AG04449 (cell line): Measurements from ENCODE around the gene COBL.
A peak's percentile ranks its signal among the peaks of the same experiment; 100 is the strongest.

Experiments used
- CTCF ChIA-PET: fragments of 350-600 bp; formaldehyde crosslinking; extraction: SDS; loops from one replicate; lab custom pipeline; 2021; ENCODE audit warnings: antibody characterized with exemption; lab: Yijun Ruan, JAX
- POLR2A ChIA-PET: fragments of 400-600, 350-600 bp; formaldehyde crosslinking; extraction: SDS; loops from one replicate; lab custom pipeline; 2020; ENCODE audit warnings: antibody characterized with exemption, inconsistent platforms; lab: Yijun Ruan, JAX
- DNase-seq: peaks from one replicate; pipeline ENCODE4 v3.0.0-alpha.2; 2010; ENCODE audit warnings: low read depth, low spot score
- H3K4me3 ChIP-seq: 2 replicates; pipeline ENCODE4 v1.5.1; 2011; ENCODE audit warnings: low read depth, mild to moderate bottlenecking, control low read depth, low read length
- TF ChIP-seq, protein P1 (sequence below): IDR thresholded peaks from one replicate; pipeline ENCODE4 v1.5.1; 2011; ENCODE audit warnings: mild to moderate bottlenecking, moderate library complexity, low read length, control low read depth, inconsistent platforms; ENCODE audit not compliant: insufficient read depth; ENCODE audit errors: missing control alignments

COBL gene

DNA sequence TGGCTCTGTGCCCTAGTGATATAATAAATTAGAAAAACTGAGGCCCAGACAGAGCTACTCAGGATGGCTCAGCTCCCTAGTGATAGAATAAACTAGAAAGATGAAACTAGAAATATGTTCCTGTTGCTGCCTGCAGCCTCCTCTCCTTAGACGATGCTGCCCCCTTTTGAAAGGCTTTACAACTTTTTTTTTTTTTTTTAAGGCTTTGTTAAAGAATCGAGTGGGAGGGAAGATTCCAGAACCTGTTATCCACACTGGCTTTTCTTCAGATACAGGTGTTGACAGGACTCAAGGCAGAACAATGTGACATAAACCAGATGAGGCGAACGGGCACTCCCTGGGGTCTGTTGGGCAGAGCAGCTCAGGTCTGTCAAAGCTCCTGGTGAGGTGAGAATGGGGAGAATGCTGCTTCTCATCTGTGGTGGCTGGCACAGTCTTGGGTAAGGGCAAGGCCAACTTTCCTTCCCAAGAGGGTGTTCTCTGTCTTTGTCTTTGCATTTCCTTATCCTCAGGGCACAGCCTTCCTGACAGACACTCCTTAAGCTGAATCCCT lies 175.1 kb downstream of the COBL start:
- ChIA-PET CTCF (interaction anchor here (0.6 to 6.1 kb wide), 92 partner anchors 8 to 1894 kb away, joined by 3 to 119 read pairs (median 4); no protein-coding TSS in a partner anchor), POLR2A (no interaction called here)
- no peak for DNase-seq

DNA sequence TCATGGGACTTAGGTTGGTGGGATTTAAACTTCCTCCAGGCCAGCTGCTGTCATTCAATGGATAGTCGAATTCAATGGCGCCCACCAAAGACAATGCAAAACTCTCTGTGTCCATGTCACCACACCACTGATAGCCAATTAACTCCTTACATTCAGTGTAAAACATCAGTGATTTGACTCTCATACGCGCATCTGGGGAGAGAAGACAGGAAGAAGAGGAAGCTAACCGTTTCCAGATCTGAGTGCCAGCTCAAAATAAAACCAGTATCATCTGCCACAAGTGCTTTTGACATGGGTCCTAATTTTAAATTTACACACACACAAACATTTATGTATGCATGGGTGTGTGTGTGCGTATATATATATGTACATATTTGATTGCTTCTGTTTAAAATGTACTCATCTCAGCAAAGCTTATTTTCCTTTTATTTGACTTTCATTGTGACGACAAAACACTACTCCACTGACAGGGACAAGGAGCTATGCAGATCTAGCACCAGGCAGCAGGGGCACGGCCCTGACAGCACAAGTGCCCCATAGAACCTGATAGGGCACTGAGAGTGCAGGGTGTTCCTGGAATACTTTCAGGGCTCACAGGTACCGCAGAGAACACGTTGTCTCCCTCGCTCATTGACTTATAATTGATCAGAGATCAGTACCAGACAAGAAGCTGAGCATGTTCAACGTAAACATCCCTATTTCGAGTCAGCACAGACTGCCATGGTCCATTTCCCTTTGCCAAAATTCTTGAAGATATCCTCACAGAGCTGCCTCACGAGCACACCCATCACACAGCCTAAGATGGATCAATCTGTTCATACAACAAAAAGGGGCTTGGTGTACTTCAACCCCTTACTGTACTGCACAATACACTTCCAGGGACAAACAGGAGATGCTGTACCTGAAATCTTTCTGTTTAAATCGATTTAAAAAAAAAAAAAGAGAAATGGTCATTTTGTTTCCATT lies 176.1 kb downstream of the COBL start:
- H3K4me3 ChIP-seq, result no peak overlapping the region
- POLR2A ChIA-PET, result no interaction called here
- no peak for DNase-seq
- TF ChIP-seq, protein P1, sequence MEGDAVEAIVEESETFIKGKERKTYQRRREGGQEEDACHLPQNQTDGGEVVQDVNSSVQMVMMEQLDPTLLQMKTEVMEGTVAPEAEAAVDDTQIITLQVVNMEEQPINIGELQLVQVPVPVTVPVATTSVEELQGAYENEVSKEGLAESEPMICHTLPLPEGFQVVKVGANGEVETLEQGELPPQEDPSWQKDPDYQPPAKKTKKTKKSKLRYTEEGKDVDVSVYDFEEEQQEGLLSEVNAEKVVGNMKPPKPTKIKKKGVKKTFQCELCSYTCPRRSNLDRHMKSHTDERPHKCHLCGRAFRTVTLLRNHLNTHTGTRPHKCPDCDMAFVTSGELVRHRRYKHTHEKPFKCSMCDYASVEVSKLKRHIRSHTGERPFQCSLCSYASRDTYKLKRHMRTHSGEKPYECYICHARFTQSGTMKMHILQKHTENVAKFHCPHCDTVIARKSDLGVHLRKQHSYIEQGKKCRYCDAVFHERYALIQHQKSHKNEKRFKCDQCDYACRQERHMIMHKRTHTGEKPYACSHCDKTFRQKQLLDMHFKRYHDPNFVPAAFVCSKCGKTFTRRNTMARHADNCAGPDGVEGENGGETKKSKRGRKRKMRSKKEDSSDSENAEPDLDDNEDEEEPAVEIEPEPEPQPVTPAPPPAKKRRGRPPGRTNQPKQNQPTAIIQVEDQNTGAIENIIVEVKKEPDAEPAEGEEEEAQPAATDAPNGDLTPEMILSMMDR, result no peak
- CTCF ChIA-PET, result interaction anchor here (0.6 to 6.1 kb wide), 92 partner anchors 8 to 1893 kb away, joined by 3 to 119 read pairs (median 4); no protein-coding TSS in a partner anchor

More for the DNA sequence above, 175.1 kb downstream of the COBL start:
- TF ChIP-seq, protein P1, result peak; percentile 52
- no peak overlapping the region for H3K4me3 ChIP-seq

DNA sequence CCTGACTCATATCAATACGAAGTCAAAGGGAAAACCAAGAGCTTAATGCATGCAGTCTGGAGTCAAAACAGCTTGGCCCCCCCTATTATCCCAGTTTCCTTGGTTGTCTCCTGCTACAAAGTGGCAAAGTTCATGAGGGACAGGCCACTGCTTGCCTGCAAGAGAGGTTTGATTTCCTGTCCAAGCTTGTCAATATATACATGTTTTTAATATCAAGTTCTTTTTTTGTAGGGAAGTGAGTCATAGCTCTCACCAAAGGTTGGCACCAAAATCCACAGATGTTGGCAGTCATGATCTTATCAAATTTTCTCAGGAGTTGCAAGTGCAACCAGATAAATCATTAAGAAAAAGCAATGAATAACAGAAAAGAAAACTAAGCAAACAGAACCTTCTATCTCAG lies 176.8 kb downstream of the COBL start:
- no peak for DNase-seq
- H3K4me3 ChIP-seq, result no peak overlapping the region
- TF ChIP-seq, protein P1, result no peak
- ChIA-PET CTCF (interaction anchor here (0.7 to 6.1 kb wide), 18 partner anchors 8 to 997 kb away, joined by 3 to 119 read pairs (median 12); no protein-coding TSS in a partner anchor), POLR2A (no interaction called here)

DNA sequence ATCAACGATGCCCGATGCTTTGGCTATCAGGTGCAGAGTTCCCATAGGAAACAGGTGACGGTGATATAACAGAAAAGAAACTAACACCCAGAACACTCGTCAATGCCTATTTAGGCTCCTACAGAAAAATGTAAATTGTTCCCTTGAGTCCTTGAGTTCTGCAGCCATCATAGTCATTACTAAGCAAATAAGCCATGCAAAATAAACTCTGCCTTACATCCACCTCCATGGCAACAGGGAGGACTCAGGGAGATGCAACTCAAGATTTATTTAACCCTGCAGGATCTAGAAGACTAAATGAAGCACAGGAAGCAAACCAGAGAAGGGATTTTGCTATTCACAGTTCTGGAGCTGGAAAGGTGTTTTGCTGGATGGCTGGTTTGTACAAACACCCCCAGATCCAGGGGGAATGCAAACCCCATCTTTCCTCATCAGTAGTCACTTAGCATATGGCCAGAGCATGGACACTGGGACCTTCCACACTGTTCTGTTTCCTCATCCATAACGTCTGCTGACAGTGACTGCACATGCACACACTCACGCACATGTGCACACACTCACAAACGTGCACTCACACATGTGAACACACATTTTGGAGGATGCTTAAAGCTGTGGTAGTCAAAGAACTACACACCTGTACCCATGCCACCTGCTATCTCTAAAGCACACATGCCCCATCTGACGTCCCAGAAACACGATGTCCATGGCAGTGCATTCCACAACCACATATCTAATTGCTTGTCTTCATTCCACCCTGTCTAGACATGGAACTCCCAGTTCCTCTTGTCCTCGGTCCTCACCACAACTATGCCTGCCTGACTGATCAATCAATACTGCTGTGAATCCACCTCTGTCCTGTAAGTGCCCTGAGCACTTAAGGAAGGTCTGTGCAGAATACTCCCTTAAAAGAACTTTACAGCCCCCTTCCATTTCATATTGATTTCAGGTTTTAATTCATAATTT lies 178.2 kb downstream of the COBL start:
- ChIA-PET CTCF (interaction anchor here (0.8 to 0.9 kb wide), 2 partner anchors 71 to 544 kb away, joined by 3 read pairs; no protein-coding TSS in a partner anchor), POLR2A (no interaction called here)
- TF ChIP-seq, protein P1, result no peak
- DNase-seq, result no peak
- no peak overlapping the region for H3K4me3 ChIP-seq

DNA sequence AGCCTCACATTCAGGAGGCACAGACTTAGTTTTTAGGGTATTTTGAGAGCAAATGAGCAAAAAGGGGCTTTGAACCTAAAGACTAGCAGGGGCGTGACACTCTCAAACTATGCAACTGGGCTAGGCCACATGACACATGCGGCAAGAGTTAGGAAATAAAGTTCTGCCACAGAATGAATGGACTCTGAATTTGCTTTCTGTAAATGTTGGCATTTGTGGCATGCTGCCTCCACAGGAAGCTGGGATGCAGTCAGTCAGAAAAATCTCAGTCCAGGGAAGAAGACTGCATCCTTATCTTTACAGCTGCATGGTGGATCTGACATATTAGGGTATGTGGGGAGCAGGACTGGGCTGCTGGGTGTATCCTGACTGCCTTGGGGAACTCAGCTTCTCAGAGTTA lies 181.0 kb downstream of the COBL start:
- ChIA-PET POLR2A (no interaction called here), CTCF (interaction anchor here (1.5 to 2.4 kb wide), 2 partner anchors 27 to 667 kb away, joined by 5 to 16 read pairs; no protein-coding TSS in a partner anchor)
- no peak overlapping the region for H3K4me3 ChIP-seq
- TF ChIP-seq, protein P1, result no peak
- no peak for DNase-seq
